Measurements from ENCODE around the gene SRGAP2B.
"Not testable (repeated sequence)": the region's sequence is repeated elsewhere in the genome, so short reads cannot be mapped to it uniquely, and the experiment has no call there.

DNA sequence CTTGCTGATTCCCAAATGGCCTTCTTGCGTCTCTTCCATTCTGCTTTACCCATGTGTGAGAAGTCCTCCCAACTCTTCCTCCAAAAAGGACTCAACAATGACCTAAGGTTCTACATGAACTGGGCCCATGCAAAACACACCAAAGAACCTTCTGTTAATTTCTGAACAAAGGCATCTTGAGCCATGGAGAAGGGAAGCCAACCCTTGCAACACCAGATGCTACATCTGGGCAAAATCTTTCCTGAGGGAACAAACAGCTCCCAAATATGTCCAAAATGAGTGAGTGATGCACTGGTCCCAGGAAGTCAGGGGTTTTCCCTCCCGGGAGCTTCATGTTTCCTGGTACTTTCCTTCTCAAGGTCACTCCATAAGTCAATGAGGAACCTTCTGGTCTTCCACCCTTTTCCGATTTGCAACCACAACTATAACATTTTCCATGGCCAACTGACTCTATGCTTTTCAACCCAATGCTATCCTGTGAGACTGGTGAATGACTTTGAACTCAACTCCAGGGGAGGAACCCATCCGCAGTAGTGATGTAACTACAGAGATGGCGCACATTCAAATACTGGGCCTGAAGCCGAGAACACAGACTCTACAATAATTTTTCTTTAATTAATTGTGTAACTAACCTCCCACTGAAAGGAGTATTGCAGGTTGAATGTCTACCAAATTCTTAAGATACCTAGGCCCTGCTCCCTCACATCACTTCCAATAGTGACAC lies 112.2 kb downstream of the SRGAP2B start:
- TF ChIP-seq, protein P1, sequence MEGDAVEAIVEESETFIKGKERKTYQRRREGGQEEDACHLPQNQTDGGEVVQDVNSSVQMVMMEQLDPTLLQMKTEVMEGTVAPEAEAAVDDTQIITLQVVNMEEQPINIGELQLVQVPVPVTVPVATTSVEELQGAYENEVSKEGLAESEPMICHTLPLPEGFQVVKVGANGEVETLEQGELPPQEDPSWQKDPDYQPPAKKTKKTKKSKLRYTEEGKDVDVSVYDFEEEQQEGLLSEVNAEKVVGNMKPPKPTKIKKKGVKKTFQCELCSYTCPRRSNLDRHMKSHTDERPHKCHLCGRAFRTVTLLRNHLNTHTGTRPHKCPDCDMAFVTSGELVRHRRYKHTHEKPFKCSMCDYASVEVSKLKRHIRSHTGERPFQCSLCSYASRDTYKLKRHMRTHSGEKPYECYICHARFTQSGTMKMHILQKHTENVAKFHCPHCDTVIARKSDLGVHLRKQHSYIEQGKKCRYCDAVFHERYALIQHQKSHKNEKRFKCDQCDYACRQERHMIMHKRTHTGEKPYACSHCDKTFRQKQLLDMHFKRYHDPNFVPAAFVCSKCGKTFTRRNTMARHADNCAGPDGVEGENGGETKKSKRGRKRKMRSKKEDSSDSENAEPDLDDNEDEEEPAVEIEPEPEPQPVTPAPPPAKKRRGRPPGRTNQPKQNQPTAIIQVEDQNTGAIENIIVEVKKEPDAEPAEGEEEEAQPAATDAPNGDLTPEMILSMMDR (IDR thresholded peaks at IDR 0.05) = not testable (repeated sequence)
- TF ChIP-seq EP300, POLR2AphosphoS5 (IDR thresholded peaks at IDR 0.05): not testable (repeated sequence)

All from esophagus muscularis mucosa (tissue), 4 donors.